Tibial nerve (tissue), 4 donors: Measurements from ENCODE around the gene ILDR1. TPM values are rescaled to one million over a fixed set of nuclear protein-coding genes. Genes with fewer than 3 reads are reported as not detected.

Experiments
- DNase-seq, 2 donors: peaks; one replicate each; pipeline ENCODE4 v3.0.0-alpha.2; 2019; ENCODE audit warnings: low spot score in 2 of 2
- H3K27ac ChIP-seq, 4 donors: fragments of 200-600 bp; sonication (generic) in 3 of 4; one replicate each; pipeline ENCODE4 v1.5.1; 2017 to 2019; ENCODE audit warnings: mild to moderate bottlenecking in 1 of 4
- H3K27me3 ChIP-seq, 2 donors: fragments of 200-600 bp; sonication (generic) in 1 of 2; one replicate each; pipeline versions ENCODE4 v1.5.1 to v1.6.0; 2017 to 2019
- H3K36me3 ChIP-seq, 3 donors: fragments of 200-600 bp; sonication (generic); one replicate each; pipeline ENCODE4 v1.5.1; 2018 to 2019
- H3K4me1 ChIP-seq, 4 donors: fragments of 200-600 bp; sonication (generic) in 3 of 4; one replicate each; pipeline ENCODE4 v1.5.1; 2017 to 2019
- H3K4me3 ChIP-seq, 4 donors: fragments of 200-600 bp; sonication (generic) in 3 of 4; one replicate each; pipeline ENCODE4 v1.5.1; 2017 to 2019; ENCODE audit warnings: mild to moderate bottlenecking in 1 of 4, moderate library complexity in 1 of 4
- H3K9me3 ChIP-seq, 4 donors: fragments of 200-600 bp; sonication (generic) in 3 of 4; one replicate each; pipeline ENCODE4 v1.5.1; 2017 to 2019
- CTCF ChIP-seq, 5 experiments: fragments of 200-600 bp in 3 of 5; fragments of 450-650 bp in 2 of 5; sonication (generic) in 3 of 5; IDR thresholded peaks; one replicate each; pipeline ENCODE4 v1.5.1; 2016 to 2019; ENCODE audit warnings: antibody characterized with exemption in 5 of 5, mild to moderate bottlenecking in 3 of 5, moderate library complexity in 2 of 5
- EP300 ChIP-seq, 2 donors: sonication (generic); formaldehyde crosslinking; IDR thresholded peaks; one replicate each; pipeline ENCODE4 v1.6.1; 2017; ENCODE audit warnings: antibody characterized with exemption in 2 of 2, mild to moderate bottlenecking in 1 of 2
- POLR2A ChIP-seq, 2 donors: fragments of 450-650 bp; IDR thresholded peaks; one replicate each; pipeline ENCODE4 v1.6.1; 2017; ENCODE audit warnings: antibody characterized with exemption in 2 of 2, mild to moderate bottlenecking in 2 of 2, moderate library complexity in 2 of 2
- WGBS, 2 donors: methylation state at CpG; one replicate each; pipeline ENCODE4 v1.1.5; 2018; 5-methylcytosine and 5-hydroxymethylcytosine counted together
- total RNA-seq, 4 donors: library from RNA; depleted of rRNA; stranded (reverse); fragments of >200 nt; gene quantifications; one replicate each; pipeline ENCODE4 v1.1.0, GENCODE V29; 2016

The ILDR1 gene
- total RNA-seq, 4 donors from 2014 or later = not detected

GRCh38 chr3:122010506-122010905, 11.5 kb downstream of the ILDR1 start:
- H3K27ac ChIP-seq = no peak overlapping the region
- H3K9me3 ChIP-seq = no peaks in the 10 kb centered on the region
- no peak overlapping the region for H3K4me3 ChIP-seq
- H3K36me3 ChIP-seq = no peaks in the 10 kb centered on the region
- H3K4me1 ChIP-seq = no peaks in the 10 kb centered on the region
- TF ChIP-seq EP300 (IDR thresholded peaks at IDR 0.05) = no peak
- no peak for TF ChIP-seq CTCF (IDR thresholded peaks at IDR 0.05)
- no peak for TF ChIP-seq POLR2A (IDR thresholded peaks at IDR 0.05)
- no peaks in the 10 kb centered on the region for H3K27me3 ChIP-seq
- WGBS, 2 donors = 84 to 87% methylated on average over 2 of the region's 2 CpGs
- no peak for DNase-seq

- Histone ChIP-seq H3K27ac (no peak overlapping the region), H3K4me1 (no peaks in the 10 kb centered on the region), H3K36me3 (no peaks in the 10 kb centered on the region), H3K4me3 (no peak overlapping the region), H3K27me3 (no peaks in the 10 kb centered on the region), H3K9me3 (no peaks in the 10 kb centered on the region)
- no peak for DNase-seq
- WGBS, 2 donors = 91 to 93% methylated on average over 2 of the region's 2 CpGs
- TF ChIP-seq EP300 (IDR thresholded peaks at IDR 0.05) = no peak
- TF ChIP-seq CTCF (IDR thresholded peaks at IDR 0.05) = no peak
- TF ChIP-seq POLR2A (IDR thresholded peaks at IDR 0.05) = no peak
Measured at GRCh38 chr3:122008166-122008565, 13.9 kb downstream of the ILDR1 start.

DNA sequence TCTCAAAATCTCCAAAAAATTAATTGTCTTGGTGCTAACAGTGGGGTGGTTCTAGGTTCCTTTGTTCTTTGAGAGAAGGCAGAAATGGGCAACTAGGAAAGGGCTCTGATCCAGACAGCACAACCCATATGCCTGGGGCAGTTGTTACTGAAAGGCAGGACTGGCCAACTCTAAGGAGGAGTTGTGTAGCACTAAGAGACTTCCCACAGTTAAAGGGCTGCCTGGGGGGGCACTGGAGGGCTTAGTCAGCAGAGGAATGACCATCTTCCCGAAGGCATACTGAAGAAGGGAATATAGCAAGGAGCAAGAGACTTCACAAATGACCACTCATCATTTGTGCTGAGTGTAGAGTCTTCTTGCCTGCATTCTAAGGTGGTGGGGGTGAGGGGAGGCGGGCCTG, 15.8 kb downstream of the ILDR1 start:
- Histone ChIP-seq H3K27ac (no peak overlapping the region), H3K4me1 (no peaks in the 10 kb centered on the region), H3K36me3 (no peaks in the 10 kb centered on the region), H3K27me3 (no peaks in the 10 kb centered on the region), H3K4me3 (no peak overlapping the region), H3K9me3 (no peaks in the 10 kb centered on the region)
- TF ChIP-seq CTCF (IDR thresholded peaks at IDR 0.05) (no peak), EP300 (IDR thresholded peaks at IDR 0.05) (no peak), POLR2A (IDR thresholded peaks at IDR 0.05) (no peak)
- 71 to 83% methylated on average over 2 of the region's 2 CpGs for WGBS, 2 donors
- no peak for DNase-seq

GRCh38 chr3:122004991-122005565, 17.0 kb downstream of the ILDR1 start:
- H3K27me3 ChIP-seq = no peaks in the 10 kb centered on the region
- no peak overlapping the region for H3K4me3 ChIP-seq
- H3K9me3 ChIP-seq = no peaks in the 10 kb centered on the region
- no peak overlapping the region for H3K27ac ChIP-seq
- WGBS, 2 donors = 85 to 86% methylated on average over 13 of the region's 13 CpGs
- DNase-seq = no peak
- TF ChIP-seq POLR2A (IDR thresholded peaks at IDR 0.05) = no peak
- no peaks in the 10 kb centered on the region for H3K36me3 ChIP-seq
- H3K4me1 ChIP-seq = no peaks in the 10 kb centered on the region

DNA sequence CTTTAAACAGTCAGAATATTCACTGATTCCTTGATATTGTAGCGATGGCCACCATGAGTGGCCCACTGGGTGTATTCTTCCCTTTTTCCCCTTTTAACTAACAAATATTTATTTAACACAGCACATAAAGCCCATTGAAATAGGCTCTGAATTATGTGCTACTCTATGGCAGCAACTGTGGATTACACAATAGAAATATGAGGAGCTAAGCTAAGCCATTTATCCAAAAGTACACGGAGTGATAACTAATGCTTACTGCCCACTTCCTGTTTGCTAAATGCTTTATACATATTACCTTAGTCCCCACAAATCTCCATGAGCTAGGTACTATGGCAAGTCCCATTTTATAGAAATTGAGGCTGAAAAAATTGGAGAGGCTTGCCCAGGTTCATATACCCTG, 17.9 kb downstream of the ILDR1 start:
- WGBS, 2 donors = 59 to 60% methylated on average over 2 of the region's 2 CpGs

More for the DNA sequence above, 17.9 kb downstream of the ILDR1 start:
- Histone ChIP-seq H3K4me3 (no peak overlapping the region), H3K9me3 (no peaks in the 10 kb centered on the region), H3K27ac (no peak overlapping the region), H3K27me3 (no peaks in the 10 kb centered on the region), H3K4me1 (no peaks in the 10 kb centered on the region), H3K36me3 (no peaks in the 10 kb centered on the region)
- no peak for DNase-seq
- no peak for TF ChIP-seq CTCF (IDR thresholded peaks at IDR 0.05)
- TF ChIP-seq POLR2A (IDR thresholded peaks at IDR 0.05) = no peak
- TF ChIP-seq EP300 (IDR thresholded peaks at IDR 0.05) = no peak
